IPS-NIHi7 (cell line): ENCODE data around the gene CD300LF.

Experiments
- DNase-seq: peaks from one replicate; pipeline ENCODE4 v3.0.0; 2012; ENCODE audit warnings: mixed read lengths; ENCODE audit errors: extremely low spot score

CD300LF gene

GRCh38 chr17:74687886-74688285 is 24.8 kb downstream of the CD300LF start:
- DNase-seq, result no peak

- DNase-seq, result no peak
Observed at GRCh38 chr17:74686761-74687160, 26.0 kb downstream of the CD300LF start.

- DNase-seq, result no peak
Observed at GRCh38 chr17:74682471-74683190, 30.1 kb downstream of the CD300LF start.

- peak; percentile 3 for DNase-seq
Observed at GRCh38 chr17:74682028-74682427, 30.7 kb downstream of the CD300LF start.

- DNase-seq, result peak; percentile 1
Observed at GRCh38 chr17:74680941-74681340, 31.8 kb downstream of the CD300LF start.

GRCh38 chr17:74680213-74680612 is 32.5 kb downstream of the CD300LF start:
- DNase-seq, result peak; percentile 3

- DNase-seq, result no peak
Observed at GRCh38 chr17:74679374-74679773, 33.3 kb downstream of the CD300LF start.

- DNase-seq, result no peak
Observed at GRCh38 chr17:74678541-74678940, 34.2 kb downstream of the CD300LF start.

GRCh38 chr17:74677558-74678466 is 34.9 kb downstream of the CD300LF start:
- peak; percentile 56 for DNase-seq

GRCh38 chr17:74671031-74671771 is 41.5 kb downstream of the CD300LF start:
- DNase-seq, result peak; percentile 96

GRCh38 chr17:74670329-74670728 is 42.4 kb downstream of the CD300LF start:
- no peak for DNase-seq

- DNase-seq, result no peak
Observed at GRCh38 chr17:74663561-74663960, 49.2 kb downstream of the CD300LF start.

- DNase-seq, result no peak
Observed at GRCh38 chr17:74659889-74660288, 52.8 kb downstream of the CD300LF start.

- DNase-seq, result no peak
Observed at GRCh38 chr17:74658620-74659019, 54.1 kb downstream of the CD300LF start.

- no peak for DNase-seq
Observed at GRCh38 chr17:74654742-74655141, 58.0 kb downstream of the CD300LF start.

- no peak for DNase-seq
Observed at GRCh38 chr17:74652020-74652419, 60.7 kb downstream of the CD300LF start.

- no peak for DNase-seq
Observed at GRCh38 chr17:74649909-74650308, 62.8 kb downstream of the CD300LF start.

GRCh38 chr17:74647871-74648672 is 64.7 kb downstream of the CD300LF start:
- DNase-seq, result no peak

GRCh38 chr17:74646231-74646630 is 66.5 kb downstream of the CD300LF start:
- DNase-seq, result peak; percentile 53

- DNase-seq, result no peak
Observed at GRCh38 chr17:74645010-74645409, 67.7 kb downstream of the CD300LF start.

- DNase-seq, result no peak
Observed at GRCh38 chr17:74644419-74644818, 68.3 kb downstream of the CD300LF start.
